Stimulated activated naive B cell treated with anti-CD40 and anti-IgM and Interleukin-4, amounts not matched to agents 10 μg/mL and 1 μg/mL and 100 μg/mL, for 72 hours (primary cell): ENCODE results near the gene TSC22D1.

ENCODE experiments used
- ATAC-seq, 2 donors: fragments of 150-1000 bp; cut with Tn5 transposase; replicated peaks; 2 replicates each; pipeline ENCODE4 v1.10.0; 2021; ENCODE audit warnings: moderate library complexity in 1 of 2
- DNase-seq: peaks from one replicate; pipeline ENCODE4 v3.0.0; 2021
- H3K27ac Mint-ChIP-seq: one replicate; pipeline ENCODE4 v1.8.0; 2022; ENCODE audit warnings: mild to moderate bottlenecking, mixed read lengths
- H3K27me3 Mint-ChIP-seq, 2 donors: one replicate each; pipeline ENCODE4 v1.8.0; 2022; ENCODE audit warnings: mixed read lengths in 2 of 2
- H3K36me3 Mint-ChIP-seq, 2 donors: one replicate each; pipeline ENCODE4 v1.8.0; 2022; ENCODE audit warnings: mixed read lengths in 2 of 2, mild to moderate bottlenecking in 1 of 2
- H3K4me1 Mint-ChIP-seq, 2 donors: one replicate each; pipeline ENCODE4 v1.8.0; 2022; ENCODE audit warnings: mixed read lengths in 2 of 2, mild to moderate bottlenecking in 1 of 2
- H3K4me3 Mint-ChIP-seq, 2 donors: one replicate each; pipeline ENCODE4 v1.8.0; 2022; ENCODE audit warnings: mild to moderate bottlenecking in 2 of 2, mixed read lengths in 2 of 2, moderate library complexity in 1 of 2
- H3K9me3 Mint-ChIP-seq, 2 donors: one replicate each; pipeline ENCODE4 v1.8.0; 2022; ENCODE audit warnings: mixed read lengths in 2 of 2, mild to moderate bottlenecking in 1 of 2

The TSC22D1 gene

GRCh38 chr13:44440046-44440608, 136.0 kb downstream of the TSC22D1 start:
- H3K9me3 Mint-ChIP-seq: no peaks in the 10 kb centered on the region
- no peak for ATAC-seq
- no peak for DNase-seq
- H3K27ac Mint-ChIP-seq: no peak overlapping the region
- H3K4me1 Mint-ChIP-seq: peaks cover 10 to 31% of the 10 kb centered on the region in 2 donors
- H3K36me3 Mint-ChIP-seq: no peaks in the 10 kb centered on the region
- H3K27me3 Mint-ChIP-seq: no peaks in the 10 kb centered on the region
- H3K4me3 Mint-ChIP-seq: no peak overlapping the region

- Mint-ChIP-seq H3K9me3 (no peaks in the 10 kb centered on the region), H3K4me3 (no peak overlapping the region), H3K4me1 (peaks cover 10 to 36% of the 10 kb centered on the region in 2 donors), H3K36me3 (peaks cover 0 to 3% of the 10 kb centered on the region in 2 donors), H3K27ac (no peak overlapping the region), H3K27me3 (no peaks in the 10 kb centered on the region)
- no peak for ATAC-seq
- DNase-seq: no peak
Observed at GRCh38 chr13:44439452-44440024, 136.6 kb downstream of the TSC22D1 start.

GRCh38 chr13:44438234-44438579, 137.9 kb downstream of the TSC22D1 start:
- no peaks in the 10 kb centered on the region for H3K9me3 Mint-ChIP-seq
- no peak for ATAC-seq
- no peak overlapping the region for H3K27ac Mint-ChIP-seq

GRCh38 chr13:44437356-44438233, 138.5 kb downstream of the TSC22D1 start:
- Mint-ChIP-seq H3K4me3 (peak overlapping the region; percentile 29 to 90), H3K9me3 (no peaks in the 10 kb centered on the region), H3K4me1 (peaks cover 10 to 38% of the 10 kb centered on the region in 2 donors), H3K36me3 (peaks cover 0 to 5% of the 10 kb centered on the region in 2 donors), H3K27ac (no peak overlapping the region), H3K27me3 (no peaks in the 10 kb centered on the region)
- ATAC-seq: peak; percentile 47 to 50
- no peak for DNase-seq

More at GRCh38 chr13:44438234-44438579, 137.9 kb downstream of the TSC22D1 start:
- Mint-ChIP-seq H3K4me1 (peaks cover 10 to 38% of the 10 kb centered on the region in 2 donors), H3K36me3 (peaks cover 0 to 5% of the 10 kb centered on the region in 2 donors), H3K27me3 (no peaks in the 10 kb centered on the region), H3K4me3 (no peak overlapping the region)
- no peak for DNase-seq

- Mint-ChIP-seq H3K27ac (peak overlapping the region; percentile 65), H3K4me3 (peak overlapping the region; percentile 82 to 90), H3K27me3 (no peaks in the 10 kb centered on the region), H3K9me3 (no peaks in the 10 kb centered on the region), H3K36me3 (peaks cover 0 to 5% of the 10 kb centered on the region in 2 donors), H3K4me1 (peaks cover 10 to 38% of the 10 kb centered on the region in 2 donors)
- ATAC-seq (peak; percentile 58 to 59), DNase-seq (no peak)
Observed at GRCh38 chr13:44436589-44437337, 139.4 kb downstream of the TSC22D1 start.

- H3K27ac Mint-ChIP-seq: peak overlapping the region; percentile 80
- no peaks in the 10 kb centered on the region for H3K27me3 Mint-ChIP-seq
- peaks cover 0 to 5% of the 10 kb centered on the region in 2 donors for H3K36me3 Mint-ChIP-seq
- no peak for ATAC-seq
- DNase-seq: no peak
- H3K4me3 Mint-ChIP-seq: peak overlapping the region; percentile 82 to 90
- peaks cover 10 to 38% of the 10 kb centered on the region in 2 donors for H3K4me1 Mint-ChIP-seq
- no peaks in the 10 kb centered on the region for H3K9me3 Mint-ChIP-seq
Observed at GRCh38 chr13:44435919-44436510, 140.1 kb downstream of the TSC22D1 start.

GRCh38 chr13:44435142-44435918, 140.8 kb downstream of the TSC22D1 start:
- ATAC-seq (peak; percentile 84 to 87), DNase-seq (peak; percentile 66)
- H3K36me3 Mint-ChIP-seq: peaks cover 0 to 5% of the 10 kb centered on the region in 2 donors
- no peaks in the 10 kb centered on the region for H3K27me3 Mint-ChIP-seq
- no peaks in the 10 kb centered on the region for H3K9me3 Mint-ChIP-seq
- H3K4me1 Mint-ChIP-seq: peaks cover 10 to 38% of the 10 kb centered on the region in 2 donors
- H3K4me3 Mint-ChIP-seq: peak overlapping the region; percentile 82 to 90
- peak overlapping the region; percentile 80 for H3K27ac Mint-ChIP-seq

- Mint-ChIP-seq H3K4me3 (peak overlapping the region; percentile 82 to 90), H3K27ac (peak overlapping the region; percentile 80), H3K36me3 (peaks cover 0 to 5% of the 10 kb centered on the region in 2 donors), H3K9me3 (no peaks in the 10 kb centered on the region), H3K27me3 (no peaks in the 10 kb centered on the region), H3K4me1 (peaks cover 10 to 38% of the 10 kb centered on the region in 2 donors)
- no peak for DNase-seq
- ATAC-seq: no peak
Observed at GRCh38 chr13:44434766-44435141, 141.4 kb downstream of the TSC22D1 start.

- ATAC-seq (no peak), DNase-seq (no peak)
- Mint-ChIP-seq H3K4me3 (peak overlapping the region in 1 of 2 donors; percentile 90), H3K27ac (no peak overlapping the region), H3K27me3 (no peaks in the 10 kb centered on the region), H3K9me3 (no peaks in the 10 kb centered on the region), H3K4me1 (peaks cover 10 to 38% of the 10 kb centered on the region in 2 donors), H3K36me3 (peaks cover 0 to 5% of the 10 kb centered on the region in 2 donors)
Observed at GRCh38 chr13:44433863-44434765, 142.0 kb downstream of the TSC22D1 start.

GRCh38 chr13:44432650-44433049, 143.5 kb downstream of the TSC22D1 start:
- ATAC-seq (no peak), DNase-seq (no peak)
- no peaks in the 10 kb centered on the region for H3K9me3 Mint-ChIP-seq
- peaks cover 10 to 32% of the 10 kb centered on the region in 2 donors for H3K4me1 Mint-ChIP-seq
- H3K27ac Mint-ChIP-seq: no peak overlapping the region
- H3K36me3 Mint-ChIP-seq: peaks cover 0 to 5% of the 10 kb centered on the region in 2 donors
- no peaks in the 10 kb centered on the region for H3K27me3 Mint-ChIP-seq
- H3K4me3 Mint-ChIP-seq: no peak overlapping the region

- no peak for ATAC-seq
- H3K9me3 Mint-ChIP-seq: no peaks in the 10 kb centered on the region
- peaks cover 4 to 17% of the 10 kb centered on the region in 2 donors for H3K4me1 Mint-ChIP-seq
- H3K27me3 Mint-ChIP-seq: no peaks in the 10 kb centered on the region
- H3K36me3 Mint-ChIP-seq: peaks cover 0 to 5% of the 10 kb centered on the region in 2 donors
- H3K4me3 Mint-ChIP-seq: no peak overlapping the region
- no peak overlapping the region for H3K27ac Mint-ChIP-seq
- DNase-seq: no peak
Observed at GRCh38 chr13:44431150-44431549, 145.0 kb downstream of the TSC22D1 start.

GRCh38 chr13:44429311-44429710, 146.8 kb downstream of the TSC22D1 start:
- DNase-seq: no peak
- no peak overlapping the region for H3K4me3 Mint-ChIP-seq
- no peak for ATAC-seq
- H3K4me1 Mint-ChIP-seq: peaks cover 8 to 13% of the 10 kb centered on the region in 2 donors
- H3K36me3 Mint-ChIP-seq: peaks cover 0 to 1% of the 10 kb centered on the region in 2 donors
- H3K27me3 Mint-ChIP-seq: peaks cover 7 to 9% of the 10 kb centered on the region in 2 donors
- H3K9me3 Mint-ChIP-seq: no peaks in the 10 kb centered on the region
- no peak overlapping the region for H3K27ac Mint-ChIP-seq
